ENCODE data around the gene PTPN11. TPM values are rescaled to one million over a fixed set of nuclear protein-coding genes. Genes with fewer than 3 reads are reported as not detected.
"Not testable (repeated sequence)": the region's sequence is repeated elsewhere in the genome, so short reads cannot be mapped to it uniquely, and the experiment has no call there.

PTPN11 gene
- total and polyA plus RNA-seq, 2 donors, result 24.4 to 43.0 TPM

DNA sequence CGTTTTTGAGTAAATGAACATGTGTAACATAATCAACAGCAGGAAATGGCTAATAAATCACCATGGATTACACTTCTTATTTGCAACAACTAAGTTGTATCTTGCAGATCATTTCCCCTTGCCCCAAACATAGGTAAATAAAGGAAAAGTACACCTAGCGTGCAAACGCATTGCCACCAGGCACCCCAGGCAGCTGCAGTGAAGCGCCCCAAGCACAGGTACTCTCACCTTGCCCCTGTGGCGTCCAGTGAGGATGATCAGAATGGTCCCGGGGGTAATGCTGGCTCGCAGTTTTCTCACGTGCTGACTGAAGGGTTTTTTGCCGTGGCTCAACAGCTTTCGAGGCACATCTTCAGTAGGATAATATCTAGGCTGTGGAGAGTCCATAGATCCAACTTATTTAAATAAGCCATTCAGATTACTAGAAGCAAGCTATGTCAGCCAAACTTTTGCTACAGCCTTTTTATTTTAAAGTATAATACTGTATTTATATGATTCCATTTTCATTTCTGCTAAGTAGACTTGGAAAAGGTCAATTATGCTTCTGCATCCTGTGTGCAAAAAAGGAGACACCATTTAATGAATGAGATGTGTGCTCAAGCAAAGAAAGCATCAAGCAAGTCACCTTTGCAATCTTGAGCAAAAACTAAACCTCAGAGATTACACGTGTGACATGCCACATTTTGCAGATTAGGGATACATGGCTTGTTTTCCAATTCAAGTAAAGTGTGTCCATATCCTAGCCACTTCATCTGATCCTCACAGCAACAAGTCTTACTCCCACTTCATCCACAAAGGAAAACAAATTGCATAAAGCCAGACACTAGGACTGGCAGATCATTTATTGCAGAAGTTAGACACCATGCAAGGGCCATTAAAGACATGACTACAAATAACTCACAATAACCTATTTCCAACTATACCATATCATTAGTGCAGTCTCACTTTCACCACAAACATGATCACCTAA, 11.9 kb upstream of the PTPN11 start:
- Histone ChIP-seq H3K27ac (ENCODE audit: low read depth in 1 of 2, low read length in 1 of 2) (no peak overlapping the region), H3K9me3 (ENCODE audit: control insufficient read depth in 2 of 2, insufficient read depth in 1 of 2, low read length in 1 of 2) (no peaks in the 10 kb centered on the region), H3K27me3 (ENCODE audit: control insufficient read depth in 2 of 2, insufficient read depth in 1 of 2, low read length in 1 of 2) (no peaks in the 10 kb centered on the region), H3K4me1 (ENCODE audit: control insufficient read depth in 2 of 2, insufficient read depth in 2 of 2, low read length in 2 of 2) (peaks cover 5 to 8% of the 10 kb centered on the region in 2 donors), H3K36me3 (ENCODE audit: control insufficient read depth in 2 of 2, insufficient read depth in 2 of 2, low read length in 1 of 2) (peaks cover 32 to 44% of the 10 kb centered on the region in 2 donors), H3K4me3 (ENCODE audit: low read length in 2 of 2) (no peak overlapping the region)
- DNase-seq (ENCODE audit: low read depth in 6 of 9, low spot score in 9 of 9), result no peak
- WGBS, result 92% methylated on average over 11 of the region's 11 CpGs

DNA sequence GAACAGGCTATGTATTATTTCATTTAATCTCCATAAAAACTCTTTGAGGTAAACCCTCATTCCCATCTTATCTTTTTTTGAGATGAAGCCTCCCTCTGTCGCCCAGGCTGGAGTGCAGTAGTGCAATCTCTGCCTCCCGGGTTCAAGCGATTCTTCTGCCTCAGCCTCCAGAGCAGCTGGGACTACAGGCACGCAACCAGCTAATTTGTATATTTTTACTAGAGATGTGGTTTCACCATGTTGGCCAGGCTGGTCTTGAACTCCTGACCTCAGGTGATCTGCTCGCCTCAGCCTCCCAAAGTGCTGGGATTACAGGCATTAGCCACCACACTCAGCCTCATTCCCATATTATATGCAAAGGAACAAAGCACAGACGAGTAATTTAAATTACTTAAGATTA, 11.1 kb upstream of the PTPN11 start:
- H3K4me3 ChIP-seq (ENCODE audit: low read length in 2 of 2); H3K27ac ChIP-seq (ENCODE audit: low read depth in 1 of 2, low read length in 1 of 2); H3K4me1 ChIP-seq (ENCODE audit: control insufficient read depth in 2 of 2, insufficient read depth in 2 of 2, low read length in 2 of 2); H3K9me3 ChIP-seq (ENCODE audit: control insufficient read depth in 2 of 2, insufficient read depth in 1 of 2, low read length in 1 of 2); DNase-seq (ENCODE audit: low read depth in 6 of 9, low spot score in 9 of 9); H3K27me3 ChIP-seq (ENCODE audit: control insufficient read depth in 2 of 2, insufficient read depth in 1 of 2, low read length in 1 of 2): not testable (repeated sequence)
- WGBS, result 96% methylated on average over 6 of the region's 6 CpGs
- peaks cover 32 to 44% of the 10 kb centered on the region in 2 donors for H3K36me3 ChIP-seq (ENCODE audit: control insufficient read depth in 2 of 2, insufficient read depth in 2 of 2, low read length in 1 of 2)

DNA sequence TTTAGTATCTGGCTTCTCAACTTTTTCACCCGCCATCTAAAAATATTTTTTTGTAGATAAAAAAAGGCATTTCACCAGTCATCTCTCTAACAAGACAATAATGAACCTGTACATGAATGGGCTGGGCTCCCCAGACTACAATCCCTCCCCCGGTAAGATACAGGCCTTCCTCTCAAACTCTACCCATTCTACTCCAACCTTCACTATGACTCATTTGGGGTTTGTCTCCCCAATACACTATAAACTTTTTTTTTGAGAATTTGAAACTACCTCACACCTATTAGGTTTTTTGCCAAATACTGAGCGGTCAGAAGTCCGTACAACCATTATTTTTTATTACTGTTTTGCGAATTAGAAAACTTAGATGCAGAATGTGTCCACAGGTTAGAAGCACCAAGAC, 10.1 kb upstream of the PTPN11 start:
- Histone ChIP-seq H3K9me3 (ENCODE audit: control insufficient read depth in 2 of 2, insufficient read depth in 1 of 2, low read length in 1 of 2) (no peaks in the 10 kb centered on the region), H3K36me3 (ENCODE audit: control insufficient read depth in 2 of 2, insufficient read depth in 2 of 2, low read length in 1 of 2) (peaks cover 31 to 44% of the 10 kb centered on the region in 2 donors), H3K27me3 (ENCODE audit: control insufficient read depth in 2 of 2, insufficient read depth in 1 of 2, low read length in 1 of 2) (no peaks in the 10 kb centered on the region), H3K4me3 (ENCODE audit: low read length in 2 of 2) (peak overlapping the region; percentile 70 to 73), H3K27ac (ENCODE audit: low read depth in 1 of 2, low read length in 1 of 2) (peak overlapping the region; percentile 95), H3K4me1 (ENCODE audit: control insufficient read depth in 2 of 2, insufficient read depth in 2 of 2, low read length in 2 of 2) (peaks cover 5 to 8% of the 10 kb centered on the region in 2 donors)
- WGBS, result 24% methylated on average over 5 of the region's 5 CpGs
- no peak for DNase-seq (ENCODE audit: low read depth in 6 of 9, low spot score in 9 of 9)

DNA sequence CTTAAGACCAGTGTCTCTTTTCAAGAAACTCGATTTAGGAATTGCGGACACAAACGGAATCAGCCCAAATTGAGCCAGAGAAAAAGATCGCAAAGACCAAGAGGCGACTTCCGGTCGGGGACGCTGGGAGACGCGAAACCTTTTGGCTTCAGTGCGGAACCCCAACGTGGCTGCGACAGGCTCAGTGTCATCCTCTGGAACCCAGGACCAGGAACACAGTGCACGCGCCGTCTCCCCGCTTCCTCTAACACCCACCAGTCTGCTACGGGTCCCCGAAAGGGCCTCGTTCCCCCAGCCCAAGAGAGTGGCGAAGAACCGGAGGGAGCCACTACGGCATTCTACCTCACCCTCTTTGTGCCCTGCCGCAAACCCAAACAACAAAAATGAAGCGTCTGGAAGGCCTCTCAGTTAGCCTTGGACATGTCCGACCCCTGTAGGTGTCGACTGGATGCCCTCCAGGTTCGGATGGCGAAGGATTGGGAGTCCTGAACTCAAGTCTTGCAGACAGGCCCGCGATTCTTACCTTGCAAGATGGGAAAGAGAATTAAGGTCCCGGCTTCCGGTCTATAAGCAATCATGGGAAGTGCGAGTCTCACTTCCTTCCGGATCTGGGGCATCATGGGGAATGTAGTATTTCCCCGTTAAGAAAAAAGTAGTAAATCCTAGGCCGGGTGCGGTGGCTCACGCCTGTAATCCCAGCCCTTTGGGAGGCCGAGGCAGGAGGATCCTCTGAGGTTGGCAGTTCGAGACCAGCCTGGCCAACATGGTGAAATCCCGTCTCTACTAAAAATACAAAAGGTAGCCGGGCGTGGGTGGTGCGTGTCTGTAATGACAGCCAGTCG, 9.5 kb upstream of the PTPN11 start, which contains the start of gene RPL6:
Gene RPL6, minus strand, starts transcription at position 542 of the 842 bp plus-strand sequence. CDS start 949 bp downstream, outside the sequence.
- peak; percentile 72 to 96 (median 87) for DNase-seq (ENCODE audit: low read depth in 6 of 9, low spot score in 9 of 9)
- Histone ChIP-seq H3K27ac (ENCODE audit: low read depth in 1 of 2, low read length in 1 of 2) (peak within 1 kb of the TSS; percentile 95), H3K4me1 (ENCODE audit: control insufficient read depth in 2 of 2, insufficient read depth in 2 of 2, low read length in 2 of 2) (peaks cover 5 to 8% of the 10 kb centered on the region in 2 donors), H3K27me3 (ENCODE audit: control insufficient read depth in 2 of 2, insufficient read depth in 1 of 2, low read length in 1 of 2) (no peaks in the 10 kb centered on the region), H3K36me3 (ENCODE audit: control insufficient read depth in 2 of 2, insufficient read depth in 2 of 2, low read length in 1 of 2) (peaks cover 24 to 41% of the 10 kb centered on the region in 2 donors), H3K4me3 (ENCODE audit: low read length in 2 of 2) (peak within 1 kb of the TSS; percentile 70 to 73), H3K9me3 (ENCODE audit: control insufficient read depth in 2 of 2, insufficient read depth in 1 of 2, low read length in 1 of 2) (no peaks in the 10 kb centered on the region)
- WGBS, result 13% methylated on average over 46 of the region's 46 CpGs

DNA sequence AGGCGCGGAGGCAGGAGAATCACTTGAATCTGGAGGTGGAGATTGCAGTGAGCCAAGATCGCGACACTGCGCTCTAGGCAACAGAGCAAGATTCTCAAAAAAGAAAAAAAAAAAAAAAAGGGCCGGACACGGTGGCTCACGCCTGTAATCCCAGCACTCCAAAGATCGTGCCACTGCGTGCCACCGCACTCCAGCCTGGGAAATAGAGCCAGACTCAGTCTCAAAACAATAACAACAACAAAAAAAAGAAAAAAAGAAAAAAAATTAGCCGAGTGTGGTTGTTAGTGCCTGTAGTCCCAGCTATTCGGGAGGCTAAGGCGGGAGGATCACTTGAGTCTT, 8.9 kb upstream of the PTPN11 start:
- Histone ChIP-seq H3K27me3 (ENCODE audit: control insufficient read depth in 2 of 2, insufficient read depth in 1 of 2, low read length in 1 of 2) (no peaks in the 10 kb centered on the region), H3K36me3 (ENCODE audit: control insufficient read depth in 2 of 2, insufficient read depth in 2 of 2, low read length in 1 of 2) (peaks cover 18 to 35% of the 10 kb centered on the region in 2 donors), H3K27ac (ENCODE audit: low read depth in 1 of 2, low read length in 1 of 2) (no peak overlapping the region), H3K4me1 (ENCODE audit: control insufficient read depth in 2 of 2, insufficient read depth in 2 of 2, low read length in 2 of 2) (peaks cover 5 to 8% of the 10 kb centered on the region in 2 donors), H3K4me3 (ENCODE audit: low read length in 2 of 2) (no peak overlapping the region), H3K9me3 (ENCODE audit: control insufficient read depth in 2 of 2, insufficient read depth in 1 of 2, low read length in 1 of 2) (no peaks in the 10 kb centered on the region)
- 96% methylated on average over 14 of the region's 14 CpGs for WGBS
- no peak for DNase-seq (ENCODE audit: low read depth in 6 of 9, low spot score in 9 of 9)

DNA sequence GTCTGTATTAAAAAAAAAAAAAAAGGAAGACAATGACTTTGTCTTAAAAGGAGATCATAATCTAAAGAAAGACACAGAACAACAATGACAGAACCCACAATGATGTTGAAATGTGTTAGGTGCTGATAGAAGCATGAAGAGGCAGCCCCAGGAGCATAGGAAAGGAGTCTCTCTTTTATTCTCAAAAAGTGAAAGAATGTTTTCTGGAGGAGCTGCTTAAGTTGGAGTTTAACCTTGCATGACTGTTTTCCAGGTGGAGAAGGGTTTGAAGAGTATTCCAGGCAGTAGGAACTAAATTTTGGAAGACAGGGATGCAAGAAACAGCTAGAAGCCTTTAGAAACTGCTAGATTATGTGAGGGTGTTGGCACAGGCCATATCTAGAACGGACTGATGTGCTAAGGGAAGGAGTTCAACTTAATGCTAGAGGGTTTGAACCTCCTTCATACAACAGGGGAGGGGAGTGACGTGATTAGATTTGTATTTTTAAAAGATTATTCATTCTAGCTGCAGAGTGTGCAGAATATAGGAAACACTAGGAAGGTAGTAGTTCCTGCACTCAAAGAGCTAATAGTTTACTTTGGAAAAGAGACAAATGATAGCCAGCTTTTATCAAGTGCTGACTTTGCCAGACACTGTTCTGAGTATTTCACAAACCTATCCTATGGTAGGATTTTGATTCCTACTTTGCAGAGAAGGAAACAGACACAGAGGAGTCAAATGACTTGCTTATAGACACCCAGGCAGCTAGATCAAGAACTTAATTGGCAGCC, 4.7 kb upstream of the PTPN11 start:
- Histone ChIP-seq H3K36me3 (ENCODE audit: control insufficient read depth in 2 of 2, insufficient read depth in 2 of 2, low read length in 1 of 2) (no peaks in the 10 kb centered on the region), H3K4me1 (ENCODE audit: control insufficient read depth in 2 of 2, insufficient read depth in 2 of 2, low read length in 2 of 2) (peaks cover 0 to 6% of the 10 kb centered on the region in 2 donors), H3K27ac (ENCODE audit: low read depth in 1 of 2, low read length in 1 of 2) (no peak overlapping the region), H3K27me3 (ENCODE audit: control insufficient read depth in 2 of 2, insufficient read depth in 1 of 2, low read length in 1 of 2) (no peaks in the 10 kb centered on the region), H3K9me3 (ENCODE audit: control insufficient read depth in 2 of 2, insufficient read depth in 1 of 2, low read length in 1 of 2) (no peaks in the 10 kb centered on the region), H3K4me3 (ENCODE audit: low read length in 2 of 2) (no peak overlapping the region)
- no peak for DNase-seq (ENCODE audit: low read depth in 6 of 9, low spot score in 9 of 9)
- 82% methylated on average over 2 of the region's 2 CpGs for WGBS

DNA sequence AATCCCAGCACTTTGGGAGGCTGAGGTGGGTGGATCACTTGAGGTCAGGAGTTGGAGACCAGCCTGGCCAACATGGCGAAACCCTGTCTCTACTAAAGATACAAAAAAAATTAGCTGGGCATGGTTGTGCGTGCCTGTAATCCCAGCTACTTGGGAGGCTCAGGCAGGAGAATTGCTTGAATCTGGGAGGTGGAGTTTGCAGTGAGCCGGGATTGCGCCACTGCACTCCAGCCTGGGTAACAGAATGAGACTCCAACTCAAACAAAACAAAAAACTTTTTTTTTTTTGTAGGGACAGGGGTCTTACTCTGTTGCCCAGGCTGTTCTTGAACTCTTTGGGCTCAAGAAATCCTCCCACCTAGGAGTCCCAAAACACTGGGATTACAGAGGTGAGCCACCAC, 3.3 kb upstream of the PTPN11 start:
- not testable (repeated sequence) for DNase-seq (ENCODE audit: low read depth in 6 of 9, low spot score in 9 of 9); H3K9me3 ChIP-seq (ENCODE audit: control insufficient read depth in 2 of 2, insufficient read depth in 1 of 2, low read length in 1 of 2)

DNA sequence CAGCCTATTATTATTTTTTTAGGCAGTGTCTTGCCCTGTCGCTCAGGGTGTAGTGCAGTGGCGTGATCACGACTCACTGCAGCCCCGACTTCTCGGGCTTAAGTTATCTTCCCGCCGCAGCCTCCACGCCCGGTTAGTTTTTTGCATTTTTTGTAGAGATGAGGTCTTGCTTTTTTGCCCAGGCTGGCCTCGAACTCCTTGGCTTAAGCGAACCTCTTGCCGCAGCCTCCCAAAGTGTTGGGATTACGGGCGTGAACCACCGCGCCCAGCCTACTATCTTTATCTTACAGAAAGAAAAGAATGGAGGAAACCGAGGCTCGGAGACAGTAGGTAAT, 507 bp upstream of the PTPN11 start:
- WGBS, result 3% methylated on average over 18 of the region's 18 CpGs
- peak in 1 of 9 donors; percentile 14 for DNase-seq (ENCODE audit: low read depth in 6 of 9, low spot score in 9 of 9)
- peak overlapping the region; percentile 82 to 91 for H3K27ac ChIP-seq (ENCODE audit: low read depth in 1 of 2, low read length in 1 of 2)
- peaks cover 0 to 11% of the 10 kb centered on the region in 2 donors for H3K4me1 ChIP-seq (ENCODE audit: control insufficient read depth in 2 of 2, insufficient read depth in 2 of 2, low read length in 2 of 2)
- no peaks in the 10 kb centered on the region for H3K9me3 ChIP-seq (ENCODE audit: control insufficient read depth in 2 of 2, insufficient read depth in 1 of 2, low read length in 1 of 2)
- H3K36me3 ChIP-seq (ENCODE audit: control insufficient read depth in 2 of 2, insufficient read depth in 2 of 2, low read length in 1 of 2), result no peaks in the 10 kb centered on the region
- peak overlapping the region; percentile 84 to 97 for H3K4me3 ChIP-seq (ENCODE audit: low read length in 2 of 2)
- H3K27me3 ChIP-seq (ENCODE audit: control insufficient read depth in 2 of 2, insufficient read depth in 1 of 2, low read length in 1 of 2), result no peaks in the 10 kb centered on the region

More for the DNA sequence above, 3.3 kb upstream of the PTPN11 start:
- not testable (repeated sequence) for H3K36me3 ChIP-seq (ENCODE audit: control insufficient read depth in 2 of 2, insufficient read depth in 2 of 2, low read length in 1 of 2); H3K27ac ChIP-seq (ENCODE audit: low read depth in 1 of 2, low read length in 1 of 2); H3K4me3 ChIP-seq (ENCODE audit: low read length in 2 of 2); H3K27me3 ChIP-seq (ENCODE audit: control insufficient read depth in 2 of 2, insufficient read depth in 1 of 2, low read length in 1 of 2)
- peaks cover 0 to 11% of the 10 kb centered on the region in 2 donors for H3K4me1 ChIP-seq (ENCODE audit: control insufficient read depth in 2 of 2, insufficient read depth in 2 of 2, low read length in 2 of 2)
- 96% methylated on average over 4 of the region's 4 CpGs for WGBS
